ENCODE results near the gene TEFM.
"Not testable (repeated sequence)": the region's sequence is repeated elsewhere in the genome, so short reads cannot be mapped to it uniquely, and the experiment has no call there.

TEFM gene

GRCh38 chr17:30920683-30921543 is 14.9 kb upstream of the TEFM start:
- DNase-seq, result no peak

GRCh38 chr17:30920282-30920681 is 14.2 kb upstream of the TEFM start:
- no peak for DNase-seq

GRCh38 chr17:30917050-30917449 is 11.0 kb upstream of the TEFM start:
- no peak for DNase-seq

- no peak for DNase-seq
Observed at GRCh38 chr17:30915833-30916611, 10.0 kb upstream of the TEFM start.

GRCh38 chr17:30913955-30914354 is 7.9 kb upstream of the TEFM start:
- no peak for DNase-seq

- not testable (repeated sequence) for DNase-seq
Observed at GRCh38 chr17:30910151-30910550, 4.1 kb upstream of the TEFM start.

GRCh38 chr17:30908717-30909420 is 2.8 kb upstream of the TEFM start:
- no peak for DNase-seq

GRCh38 chr17:30905742-30906100 is 317 bp downstream of the TEFM start:
- no peak for DNase-seq

GRCh38 chr17:30897311-30897710 is 8.7 kb downstream of the TEFM start:
- no peak for DNase-seq

GRCh38 chr17:30894236-30894635 is 11.8 kb downstream of the TEFM start:
- no peak for DNase-seq

- DNase-seq, result no peak
Observed at GRCh38 chr17:30886187-30886586, 19.9 kb downstream of the TEFM start.

- no peak for DNase-seq
Observed at GRCh38 chr17:30869005-30869404, 37.0 kb downstream of the TEFM start.

GRCh38 chr17:30864636-30865035 is 41.4 kb downstream of the TEFM start:
- no peak for DNase-seq

GRCh38 chr17:30858556-30859250 is 47.3 kb downstream of the TEFM start:
- DNase-seq, result no peak

- DNase-seq, result no peak
Observed at GRCh38 chr17:30854146-30854545, 51.9 kb downstream of the TEFM start.
